Measurements from ENCODE around the gene OAS2.

Gene OAS2

DNA sequence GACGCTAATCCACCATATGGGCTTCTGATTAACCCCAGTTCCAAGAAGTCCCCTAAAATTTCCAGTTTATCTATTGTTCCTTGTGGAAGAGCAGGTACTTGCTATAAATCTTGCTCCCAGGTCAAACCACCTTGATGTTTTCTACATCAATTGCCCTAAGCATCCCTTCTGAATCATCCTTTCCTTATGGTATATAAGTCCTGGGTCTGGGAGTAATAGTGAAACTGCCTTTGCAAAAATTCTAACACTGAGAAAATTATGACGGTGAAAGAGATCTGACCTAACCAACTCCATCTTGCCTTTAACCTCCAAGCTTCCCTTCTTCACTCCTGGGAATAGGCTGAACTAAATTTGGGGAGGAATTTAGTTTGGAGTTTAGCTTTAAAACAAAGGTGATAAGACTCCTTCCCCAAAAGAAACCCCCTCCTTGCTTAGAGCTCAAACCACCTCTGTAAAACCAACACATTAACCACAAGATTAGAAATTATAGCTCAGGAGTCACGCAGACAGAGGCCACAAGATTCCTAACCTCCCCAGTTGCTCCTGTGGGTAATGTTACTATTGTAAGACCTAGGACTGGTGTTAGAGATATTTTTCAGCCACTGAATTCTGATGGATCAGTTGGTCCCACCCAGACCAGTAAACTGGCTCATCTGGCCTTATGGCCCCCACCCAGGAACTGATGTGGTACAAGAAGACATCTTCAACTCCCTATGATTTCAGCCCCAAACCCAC, 44.4 kb downstream of the OAS2 start:
- DNase-seq: no peak

DNA sequence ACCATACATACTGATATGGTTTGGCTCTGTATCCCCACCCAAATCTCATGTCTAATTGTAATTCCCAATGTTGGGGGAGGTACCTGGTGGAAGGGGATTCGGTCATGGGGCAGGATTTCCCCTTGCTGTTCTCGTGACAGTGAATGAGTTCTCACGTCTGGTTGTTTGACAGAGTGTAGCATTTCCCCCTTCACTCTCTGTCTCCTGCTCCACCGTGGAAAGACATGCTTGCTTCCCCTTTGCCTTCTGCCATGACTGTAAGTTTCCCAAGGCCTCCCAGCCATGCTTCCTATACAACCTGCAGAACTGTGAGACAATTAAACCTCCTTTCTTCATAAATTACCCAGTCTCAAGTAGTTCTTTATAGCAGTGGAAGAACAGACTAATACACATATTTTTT, 49.4 kb downstream of the OAS2 start:
- DNase-seq: no peak

DNA sequence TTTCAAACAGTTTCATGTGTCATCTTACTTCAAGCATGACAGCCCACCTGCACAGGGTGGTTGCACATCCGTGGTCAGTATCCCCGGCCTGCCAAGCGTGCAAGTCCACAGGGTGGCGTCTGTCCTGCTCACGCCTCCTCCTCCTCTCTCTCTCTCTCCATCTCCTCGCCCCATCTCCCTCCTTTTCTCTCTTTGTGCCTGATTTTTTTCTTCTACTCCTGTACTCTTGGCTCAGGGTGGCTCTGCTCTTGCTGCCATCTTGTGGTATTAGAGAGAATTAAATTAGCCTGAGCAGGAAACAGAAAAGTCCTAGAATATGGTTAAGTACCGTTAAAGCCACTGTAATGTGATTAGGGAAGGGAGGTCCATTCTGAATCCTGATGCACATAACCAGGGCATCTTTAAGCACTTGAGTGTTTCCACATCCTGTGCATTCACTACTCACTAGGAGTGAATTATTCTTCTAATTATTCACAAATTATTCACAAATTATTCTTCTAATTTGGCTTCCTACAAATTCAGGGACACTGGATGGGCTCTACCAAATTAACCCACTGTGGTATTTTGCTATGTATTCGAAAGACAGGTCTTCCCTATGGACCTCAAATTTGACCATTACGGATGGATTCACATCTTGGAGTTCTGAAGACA, 52.7 kb downstream of the OAS2 start:
- DNase-seq: peak; percentile 88

DNA sequence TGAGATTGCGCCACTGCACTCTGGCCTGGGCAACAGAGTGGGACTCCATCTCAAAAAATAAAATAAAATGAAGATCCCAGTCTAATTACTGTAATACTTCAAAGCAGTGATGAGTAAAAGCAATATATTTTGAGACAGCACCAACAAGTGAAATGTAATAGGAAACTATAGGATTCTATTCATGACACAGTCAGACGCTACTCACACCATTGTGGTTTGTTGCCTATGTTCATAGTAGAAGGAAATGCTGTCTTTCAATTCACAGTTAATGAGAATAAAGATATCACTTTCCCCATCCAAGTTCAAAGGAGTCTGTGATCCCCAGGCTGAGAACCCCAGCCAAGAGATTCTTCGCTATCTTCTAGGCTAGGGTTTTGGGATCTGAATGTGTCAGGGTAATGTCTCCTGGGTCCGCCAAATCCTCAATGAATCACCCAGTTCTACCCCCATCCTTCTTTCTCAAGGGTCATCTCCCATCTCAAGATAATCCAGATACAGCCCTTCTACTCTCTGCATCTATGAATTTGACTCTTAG, 61.7 kb downstream of the OAS2 start:
- DNase-seq: no peak

DNA sequence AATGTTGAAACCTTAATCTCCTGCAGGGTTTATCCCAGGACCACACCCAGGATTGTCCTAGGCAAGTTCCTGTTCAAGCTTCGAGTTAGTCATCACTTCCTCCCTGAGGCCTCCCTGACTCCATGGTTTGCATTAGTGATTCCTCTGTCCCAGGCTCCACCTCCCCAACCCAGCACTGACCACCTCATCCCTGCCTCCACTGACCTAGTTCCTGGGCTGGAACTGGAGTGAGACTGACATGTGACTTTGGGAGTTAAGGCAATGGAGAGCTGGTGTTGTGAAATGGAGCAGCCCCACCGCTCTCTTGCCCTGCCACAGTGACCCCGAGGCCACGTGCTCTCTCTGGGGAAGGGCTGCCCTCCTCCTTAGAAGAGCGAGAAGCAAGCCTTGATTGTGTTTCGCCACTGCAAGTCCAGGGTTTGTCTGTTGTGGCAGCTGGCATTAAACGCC, 62.4 kb downstream of the OAS2 start:
- DNase-seq: no peak

GRCh38 chr12:113041560-113041959, 63.2 kb downstream of the OAS2 start:
- no peak for DNase-seq

DNA sequence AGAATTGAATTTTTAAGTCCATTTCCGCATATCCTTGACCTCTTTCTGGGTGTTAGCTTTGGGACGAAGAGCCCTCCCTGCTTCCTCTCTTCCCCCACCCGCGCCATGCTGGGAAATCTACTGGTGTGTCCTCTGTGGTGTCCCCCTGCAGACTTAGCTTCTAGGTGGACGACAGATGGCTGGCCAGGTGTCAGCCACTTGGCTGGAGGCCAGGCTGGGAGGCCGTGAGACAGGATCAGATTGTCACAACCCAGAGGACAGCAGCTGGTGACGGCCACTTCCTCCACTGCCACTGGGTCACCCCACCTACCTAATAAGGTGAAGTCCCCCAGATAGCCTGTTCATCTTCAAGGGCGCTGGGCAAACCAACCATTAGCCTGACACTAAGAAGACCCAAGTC, 64.9 kb downstream of the OAS2 start:
- DNase-seq: no peak

DNA sequence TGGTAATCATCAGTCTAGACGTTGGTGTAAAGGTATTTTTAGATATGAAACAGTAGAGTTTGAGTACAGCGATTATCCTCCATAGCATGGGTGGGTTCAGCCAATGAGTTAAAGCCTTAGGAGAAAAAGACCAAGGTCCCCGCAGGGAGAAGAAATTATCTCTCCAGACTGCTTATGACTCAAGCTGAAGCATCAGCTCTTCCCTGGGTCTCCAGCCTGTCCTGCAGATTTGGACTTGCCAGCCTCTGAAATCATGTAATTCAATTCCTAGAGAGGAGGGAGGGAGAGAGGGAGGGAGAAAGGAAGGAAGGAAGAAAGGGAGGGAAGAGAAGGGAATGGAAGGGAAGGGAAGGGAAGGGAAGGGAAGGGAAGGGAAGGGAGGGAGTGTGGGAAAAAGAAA, 66.2 kb downstream of the OAS2 start:
- no peak for DNase-seq

DNA sequence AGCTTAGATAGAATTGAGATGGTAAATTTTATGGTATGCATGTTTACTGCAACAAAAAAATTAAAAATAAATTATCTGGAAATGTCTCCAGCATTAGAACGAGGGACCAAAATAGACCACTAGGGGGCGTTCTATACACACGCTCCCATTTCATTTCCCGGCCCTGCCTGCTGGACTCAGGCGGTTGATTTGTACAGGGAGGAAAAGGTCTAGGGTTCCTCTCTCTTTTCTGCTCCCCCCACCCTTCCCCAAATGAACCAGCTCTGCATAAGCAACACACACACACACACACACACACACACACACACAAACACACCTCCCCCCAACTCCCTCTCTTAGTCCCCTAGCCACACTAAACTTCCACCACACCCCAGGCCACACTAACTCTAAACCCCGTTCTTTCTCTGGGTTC, 70.4 kb downstream of the OAS2 start:
- DNase-seq: peak; percentile 66

- no peak for DNase-seq
These were observed 71.8 kb downstream of the OAS2 start for GRCh38 chr12:113049976-113050742.

- no peak for DNase-seq
These were observed 72.5 kb downstream of the OAS2 start for GRCh38 chr12:113050795-113051194.

DNA sequence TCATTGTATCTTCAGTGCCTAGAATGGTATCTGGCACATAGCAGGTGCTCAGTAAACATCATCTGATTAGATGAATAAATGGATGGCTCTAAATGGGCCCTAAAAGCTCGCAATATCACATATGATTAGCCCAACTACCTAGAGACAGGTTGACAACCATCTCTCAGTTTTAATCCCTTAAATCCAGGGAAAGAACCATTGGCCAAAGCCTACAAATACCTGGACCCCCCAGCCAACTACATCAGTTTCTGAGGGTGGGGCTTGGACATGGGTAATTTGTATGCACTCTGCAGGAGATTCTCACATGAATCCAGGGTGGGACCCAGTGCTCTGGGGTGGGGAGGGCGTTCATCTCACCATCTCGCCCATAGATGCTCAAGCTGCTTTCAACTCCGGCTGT, 73.4 kb downstream of the OAS2 start:
- no peak for DNase-seq

DNA sequence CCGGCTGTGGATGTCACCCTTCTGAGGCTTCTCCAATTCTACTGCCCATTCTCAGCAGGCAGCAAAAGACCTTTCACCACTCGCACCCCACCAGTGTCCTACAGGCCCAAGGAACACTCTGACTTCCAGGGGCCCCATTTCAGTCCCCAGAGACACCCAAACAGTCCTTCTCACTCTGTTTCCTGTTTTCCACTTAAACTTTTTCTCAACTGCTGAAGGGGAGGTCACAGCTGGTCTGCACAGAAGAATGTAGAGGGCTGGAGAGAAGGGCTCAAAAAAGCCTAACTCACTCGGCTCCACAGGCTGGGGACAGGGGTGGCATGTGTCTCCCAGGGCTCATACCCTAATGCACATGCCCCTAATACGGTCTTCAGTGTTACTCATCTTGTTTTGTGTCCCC, 74.0 kb downstream of the OAS2 start:
- DNase-seq: no peak

GRCh38 chr12:113054948-113055486, 76.7 kb downstream of the OAS2 start:
- no peak for DNase-seq

GRCh38 chr12:113055594-113056380, 77.5 kb downstream of the OAS2 start:
- no peak for DNase-seq

DNA sequence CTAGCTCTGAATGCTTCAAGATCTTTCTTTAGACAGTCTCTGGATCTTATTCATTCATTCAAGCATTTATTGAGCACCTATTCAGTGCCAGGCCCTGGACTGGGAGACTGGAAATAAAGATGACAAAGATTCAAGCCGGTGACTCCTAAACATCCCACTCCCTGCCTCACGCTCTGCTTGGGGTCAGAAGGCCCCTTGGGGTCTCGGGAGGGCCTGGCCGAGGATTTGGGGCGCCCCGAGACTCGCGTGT, 78.0 kb downstream of the OAS2 start:
- DNase-seq: no peak

GRCh38 chr12:113056631-113057488, 78.5 kb downstream of the OAS2 start, which contains the start of gene DTX1:
DTX1 (plus strand) TSS chr12:113056730; CDS start chr12:113058193, 1,463 bp downstream.
- no peak for DNase-seq

- DNase-seq: no peak
These were observed 79.5 kb downstream of the OAS2 start for GRCh38 chr12:113057565-113058485.

GRCh38 chr12:113058553-113058952, 80.2 kb downstream of the OAS2 start:
- no peak for DNase-seq

- DNase-seq: no peak
These were observed 80.8 kb downstream of the OAS2 start for GRCh38 chr12:113059071-113059595.
